Ovary (tissue), 1 donor: ENCODE results near the gene DNAJC6.

Source experiments
- EP300 ChIP-seq: sonication (generic); formaldehyde crosslinking; IDR thresholded peaks from one replicate; pipeline ENCODE4 v1.6.1; 2017; ENCODE audit warnings: antibody characterized with exemption
- POLR2A ChIP-seq: fragments of 450-650 bp; IDR thresholded peaks from one replicate; pipeline ENCODE4 v1.6.1; 2017; ENCODE audit warnings: antibody characterized with exemption, mild to moderate bottlenecking, moderate library complexity

DNA sequence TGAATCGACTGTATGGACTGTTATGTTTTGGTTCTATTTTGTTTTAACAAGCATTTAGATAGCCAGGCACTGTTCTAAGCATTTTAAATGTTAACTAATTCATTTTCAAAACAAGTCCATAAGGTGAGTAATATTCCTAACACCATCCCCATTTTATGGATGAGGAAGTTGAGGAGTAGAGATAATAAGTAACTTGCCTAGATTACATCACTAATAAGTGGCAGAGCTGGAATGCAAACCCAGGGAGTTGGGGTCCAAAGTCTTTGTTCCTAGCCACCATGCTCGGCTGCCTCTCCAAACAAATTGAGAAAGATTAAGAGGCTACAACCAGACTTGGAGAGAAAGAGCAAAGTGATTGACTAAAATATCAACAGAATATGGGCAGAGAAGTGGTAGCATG lies 98.5 kb downstream of the DNAJC6 start:
- TF ChIP-seq POLR2A (no peak), EP300 (no peak)
